ENCODE results near the gene ADAM15.

GRCh38 chr1:155026588-155026987 lies 24.5 kb upstream of the ADAM15 start:
- TF ChIP-seq EZH2 (IDR thresholded peaks at IDR 0.05; ENCODE audit: borderline replicate concordance, low read length) (no peak), CTCF (IDR thresholded peaks at IDR 0.05; ENCODE audit: low read length) (no peak)

Data from OCI-LY1 (cell line).